Suprapubic skin (tissue), 4 donors: ENCODE data around the gene C18orf32. TPM values are rescaled to one million over a fixed set of nuclear protein-coding genes. Genes with fewer than 3 reads are reported as not detected.
"Not testable (repeated sequence)": the region's sequence is repeated elsewhere in the genome, so short reads cannot be mapped to it uniquely, and the experiment has no call there.

Experiments used
- DNase-seq, 2 donors: peaks; one replicate each; pipeline ENCODE4 v3.0.0-alpha.2; 2019; ENCODE audit warnings: low spot score in 2 of 2
- H3K27ac ChIP-seq: fragments of 200-600 bp; sonication (generic); one replicate; pipeline ENCODE4 v1.5.1; 2019
- H3K27me3 ChIP-seq: fragments of 200-600 bp; sonication (generic); one replicate; pipeline ENCODE4 v1.5.1; 2019
- H3K36me3 ChIP-seq: fragments of 200-600 bp; sonication (generic); one replicate; pipeline ENCODE4 v1.5.1; 2019
- H3K4me1 ChIP-seq: fragments of 200-600 bp; sonication (generic); one replicate; pipeline ENCODE4 v1.5.1; 2019
- H3K4me3 ChIP-seq: fragments of 200-600 bp; sonication (generic); one replicate; pipeline ENCODE4 v1.5.1; 2019; ENCODE audit warnings: mild to moderate bottlenecking
- H3K9me3 ChIP-seq: fragments of 200-600 bp; sonication (generic); one replicate; pipeline ENCODE4 v1.5.1; 2019
- EP300 ChIP-seq: sonication (generic); formaldehyde crosslinking; IDR thresholded peaks from one replicate; pipeline ENCODE4 v1.6.1; 2017; ENCODE audit warnings: antibody characterized with exemption
- POLR2A ChIP-seq, 2 donors: fragments of 450-650 bp; IDR thresholded peaks; one replicate each; pipeline ENCODE4 v1.6.1; 2017; ENCODE audit warnings: antibody characterized with exemption in 2 of 2, mild to moderate bottlenecking in 2 of 2, moderate library complexity in 2 of 2
- POLR2AphosphoS5 ChIP-seq, 3 donors: sonication (generic); formaldehyde crosslinking; IDR thresholded peaks; one replicate each; pipeline ENCODE4 v1.6.1; 2017; ENCODE audit warnings: antibody characterized with exemption in 3 of 3
- WGBS: methylation state at CpG from one replicate; pipeline ENCODE4 v1.1.5; 2018; 5-methylcytosine and 5-hydroxymethylcytosine counted together
- total RNA-seq, 4 donors: library from RNA; depleted of rRNA; stranded (reverse); fragments of >200 nt; gene quantifications; one replicate each; pipeline ENCODE4 v1.1.0, GENCODE V29; 2016
- TF ChIP-seq, protein P1 (sequence below), 2 donors: fragments of 200-600 bp in 1 of 2; fragments of 450-650 bp in 1 of 2; sonication (generic) in 1 of 2; IDR thresholded peaks; one replicate each; pipeline ENCODE4 v1.5.1; 2016 to 2019; ENCODE audit warnings: antibody characterized with exemption in 2 of 2, mild to moderate bottlenecking in 1 of 2, moderate library complexity in 1 of 2

Gene C18orf32
- total RNA-seq, 4 donors from 2014 or later, result 17.4 to 36.4 (median 24.2) TPM

DNA sequence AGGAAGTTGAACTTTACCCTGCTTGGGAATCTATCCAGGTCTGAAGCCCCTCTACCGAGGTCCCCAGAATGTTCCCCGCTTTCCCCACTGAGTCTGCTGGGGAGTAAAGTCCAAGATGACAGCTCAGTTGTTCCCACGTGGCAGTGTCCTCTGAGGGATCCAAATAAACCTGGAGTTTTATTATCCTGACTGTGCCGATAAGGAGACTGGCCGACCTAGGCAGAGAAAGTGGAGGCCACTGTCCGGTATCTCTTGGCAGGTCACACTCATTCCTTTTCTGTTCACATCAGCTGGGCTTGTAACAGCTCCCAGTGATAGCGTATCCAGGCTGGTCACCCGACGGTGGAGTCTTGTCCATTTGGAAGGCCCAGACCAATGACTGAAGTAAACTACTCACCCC is 27.5 kb upstream of the C18orf32 start:
- Histone ChIP-seq H3K27ac (no peak overlapping the region), H3K27me3 (no peaks in the 10 kb centered on the region), H3K36me3 (no peaks in the 10 kb centered on the region), H3K4me1 (no peaks in the 10 kb centered on the region), H3K9me3 (no peaks in the 10 kb centered on the region), H3K4me3 (no peak overlapping the region)
- DNase-seq, result no peak
- WGBS, result 78% methylated on average over 9 of the region's 9 CpGs
- TF ChIP-seq, protein P1, sequence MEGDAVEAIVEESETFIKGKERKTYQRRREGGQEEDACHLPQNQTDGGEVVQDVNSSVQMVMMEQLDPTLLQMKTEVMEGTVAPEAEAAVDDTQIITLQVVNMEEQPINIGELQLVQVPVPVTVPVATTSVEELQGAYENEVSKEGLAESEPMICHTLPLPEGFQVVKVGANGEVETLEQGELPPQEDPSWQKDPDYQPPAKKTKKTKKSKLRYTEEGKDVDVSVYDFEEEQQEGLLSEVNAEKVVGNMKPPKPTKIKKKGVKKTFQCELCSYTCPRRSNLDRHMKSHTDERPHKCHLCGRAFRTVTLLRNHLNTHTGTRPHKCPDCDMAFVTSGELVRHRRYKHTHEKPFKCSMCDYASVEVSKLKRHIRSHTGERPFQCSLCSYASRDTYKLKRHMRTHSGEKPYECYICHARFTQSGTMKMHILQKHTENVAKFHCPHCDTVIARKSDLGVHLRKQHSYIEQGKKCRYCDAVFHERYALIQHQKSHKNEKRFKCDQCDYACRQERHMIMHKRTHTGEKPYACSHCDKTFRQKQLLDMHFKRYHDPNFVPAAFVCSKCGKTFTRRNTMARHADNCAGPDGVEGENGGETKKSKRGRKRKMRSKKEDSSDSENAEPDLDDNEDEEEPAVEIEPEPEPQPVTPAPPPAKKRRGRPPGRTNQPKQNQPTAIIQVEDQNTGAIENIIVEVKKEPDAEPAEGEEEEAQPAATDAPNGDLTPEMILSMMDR (IDR thresholded peaks at IDR 0.05), result no peak
- TF ChIP-seq POLR2AphosphoS5 (IDR thresholded peaks at IDR 0.05) (no peak), POLR2A (IDR thresholded peaks at IDR 0.05) (no peak), EP300 (no peak)

DNA sequence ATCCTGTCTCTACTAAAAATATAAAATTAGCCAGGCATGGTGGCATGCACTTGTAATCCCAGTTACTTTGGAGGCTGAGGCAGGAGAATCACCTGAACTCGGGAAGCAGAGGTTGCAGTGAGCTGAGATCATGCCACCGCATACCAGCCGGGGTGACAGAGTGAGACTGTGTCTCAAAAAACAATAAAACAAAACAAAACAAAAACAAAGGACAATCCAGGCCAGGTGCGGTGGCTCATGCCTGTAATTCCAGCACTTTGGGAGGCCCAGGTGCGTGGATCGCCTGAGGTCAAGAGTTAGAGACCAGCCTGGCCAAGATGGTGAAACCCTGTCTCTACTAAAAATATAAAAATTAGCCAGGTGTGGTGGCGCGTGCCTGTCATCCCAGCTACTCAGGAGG is 25.8 kb upstream of the C18orf32 start:
- 95% methylated on average over 8 of the region's 8 CpGs for WGBS
- DNase-seq, result not testable (repeated sequence)

DNA sequence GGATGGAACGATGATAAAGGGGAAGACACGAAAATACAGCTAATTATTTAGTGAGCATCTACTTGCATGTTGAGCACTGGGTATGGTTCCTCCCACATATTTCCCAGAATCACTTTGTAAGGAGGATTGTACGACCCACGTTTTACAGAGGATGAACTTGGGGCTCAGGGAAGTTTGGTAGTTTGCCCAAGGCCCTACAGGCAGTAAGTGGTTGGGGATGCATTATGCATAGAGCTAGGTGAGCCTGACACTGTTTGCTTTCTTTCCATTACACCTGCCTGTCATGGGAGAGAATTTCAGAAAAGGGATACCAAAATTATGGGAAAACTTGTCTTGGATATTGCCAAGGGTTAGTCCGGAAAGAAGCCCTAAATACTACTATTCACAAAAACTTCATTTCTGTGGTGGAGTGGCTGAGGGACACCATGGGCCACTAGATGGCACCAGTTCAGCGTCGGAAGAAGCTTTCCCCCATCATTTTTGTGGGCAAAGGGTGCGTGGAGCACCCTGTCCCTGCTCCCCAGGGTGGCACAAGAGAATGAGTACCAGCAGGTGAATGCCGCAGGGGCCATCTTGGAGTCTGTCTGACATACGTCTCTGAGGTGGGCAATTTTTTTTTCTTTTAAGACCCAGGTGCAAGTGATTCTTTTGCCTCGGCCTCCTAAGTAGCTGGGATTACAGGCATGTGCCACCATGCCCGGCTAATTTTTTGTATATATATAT is 23.5 kb upstream of the C18orf32 start:
- no peaks in the 10 kb centered on the region for H3K4me1 ChIP-seq
- H3K27ac ChIP-seq, result no peak overlapping the region
- no peak for DNase-seq
- H3K27me3 ChIP-seq, result no peaks in the 10 kb centered on the region
- H3K9me3 ChIP-seq, result no peaks in the 10 kb centered on the region
- WGBS, result 44% methylated on average over 12 of the region's 12 CpGs
- H3K36me3 ChIP-seq, result no peaks in the 10 kb centered on the region
- TF ChIP-seq, protein P1 (IDR thresholded peaks at IDR 0.05), result peak; percentile 23 to 73
- TF ChIP-seq POLR2AphosphoS5 (IDR thresholded peaks at IDR 0.05), result no peak
- no peak overlapping the region for H3K4me3 ChIP-seq

More for the DNA sequence above, 25.8 kb upstream of the C18orf32 start:
- H3K4me3 ChIP-seq, H3K36me3 ChIP-seq, H3K9me3 ChIP-seq, H3K27ac ChIP-seq, H3K27me3 ChIP-seq, H3K4me1 ChIP-seq: not testable (repeated sequence)

DNA sequence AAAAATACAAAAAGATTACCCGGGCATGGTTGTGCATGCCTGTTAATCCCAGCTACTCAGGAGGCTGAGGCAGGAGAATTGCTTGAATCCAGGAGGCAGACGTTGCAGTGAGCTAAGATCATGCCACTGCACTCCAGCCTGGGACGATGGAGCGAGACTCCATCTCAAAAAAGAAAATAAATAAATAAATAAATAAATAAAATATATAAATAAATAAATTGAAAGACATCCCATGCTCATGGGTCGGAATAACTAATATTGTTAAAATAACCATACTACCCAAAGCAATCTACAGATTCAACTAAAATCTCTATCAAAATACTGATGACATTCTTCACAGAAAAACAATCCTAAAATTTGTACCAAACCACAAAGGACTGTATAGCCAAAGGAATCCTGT is 19.4 kb upstream of the C18orf32 start:
- DNase-seq, H3K36me3 ChIP-seq, H3K4me1 ChIP-seq, H3K27ac ChIP-seq, H3K4me3 ChIP-seq, H3K27me3 ChIP-seq, H3K9me3 ChIP-seq: not testable (repeated sequence)
- WGBS, result 92% methylated on average over 5 of the region's 5 CpGs

DNA sequence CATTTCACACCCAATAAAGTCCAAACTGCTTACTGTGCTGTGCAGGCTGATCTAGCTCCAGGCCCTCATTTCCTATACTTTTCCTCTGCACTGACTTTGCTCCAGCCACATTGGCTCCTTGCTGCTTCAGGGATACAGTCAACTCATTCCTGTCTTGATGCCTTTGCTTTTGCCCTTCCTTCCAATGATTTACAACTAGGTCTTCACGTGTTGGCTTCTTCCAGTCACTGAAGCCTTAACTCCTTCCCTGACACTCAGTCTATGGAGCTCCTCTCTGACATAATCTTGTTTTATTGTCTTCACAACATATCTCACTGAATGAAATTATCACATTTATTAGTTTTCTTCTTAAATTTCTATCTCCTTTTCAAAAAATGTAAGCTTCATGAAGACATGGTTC is 16.9 kb upstream of the C18orf32 start:
- Histone ChIP-seq H3K9me3 (no peaks in the 10 kb centered on the region), H3K27ac (no peak overlapping the region), H3K4me1 (no peaks in the 10 kb centered on the region), H3K27me3 (peaks cover 27% of the 10 kb centered on the region), H3K36me3 (no peaks in the 10 kb centered on the region), H3K4me3 (no peak overlapping the region)
- no peak for DNase-seq
- TF ChIP-seq EP300 (no peak), POLR2A (IDR thresholded peaks at IDR 0.05) (no peak), POLR2AphosphoS5 (IDR thresholded peaks at IDR 0.05) (no peak)
- TF ChIP-seq, protein P1 (IDR thresholded peaks at IDR 0.05), result no peak
- 35% methylated on average over 1 of the region's 1 CpG for WGBS

DNA sequence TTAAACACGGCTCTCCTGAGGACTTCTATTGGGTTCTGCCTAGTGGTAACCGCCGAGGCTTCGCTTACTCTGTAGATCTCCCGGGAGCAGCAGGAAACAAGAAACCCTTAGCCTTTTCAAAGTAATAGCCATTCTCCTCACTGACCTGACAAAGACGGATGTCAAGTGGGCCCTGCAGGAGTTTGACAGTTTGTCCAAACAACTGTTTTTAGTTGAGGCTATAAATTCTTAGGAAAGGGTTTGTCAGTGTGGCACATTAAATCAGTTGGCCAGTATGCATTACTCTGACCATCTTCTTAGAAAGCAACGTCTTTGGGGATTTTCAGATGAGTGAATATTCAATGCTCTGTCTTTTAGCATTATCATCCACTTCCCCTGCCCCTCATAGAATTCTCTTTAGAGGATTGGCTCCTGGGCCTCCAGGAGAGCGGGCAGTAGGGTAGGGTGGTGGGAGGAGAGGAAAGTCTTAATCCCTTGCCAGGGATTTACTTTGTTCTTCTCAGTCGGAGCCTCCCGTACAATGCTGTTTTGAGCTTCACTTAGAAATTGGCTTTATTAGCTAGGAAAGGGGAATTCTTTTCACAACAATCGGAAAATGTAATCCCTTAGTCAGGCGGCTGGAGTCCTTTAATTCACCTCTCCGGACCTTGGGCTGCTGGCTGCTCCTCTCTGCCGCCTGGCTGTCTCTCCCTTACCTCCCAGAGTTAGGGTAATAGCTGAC is 13.3 kb upstream of the C18orf32 start:
- 62% methylated on average over 14 of the region's 14 CpGs for WGBS
- DNase-seq, result no peak
- H3K4me1 ChIP-seq, result no peaks in the 10 kb centered on the region
- no peak overlapping the region for H3K4me3 ChIP-seq
- no peaks in the 10 kb centered on the region for H3K9me3 ChIP-seq
- H3K27me3 ChIP-seq, result peaks cover 27% of the 10 kb centered on the region
- no peak for TF ChIP-seq POLR2A (IDR thresholded peaks at IDR 0.05)
- no peak for TF ChIP-seq EP300
- no peak for TF ChIP-seq POLR2AphosphoS5 (IDR thresholded peaks at IDR 0.05)
- TF ChIP-seq, protein P1 (IDR thresholded peaks at IDR 0.05), result no peak
- no peak overlapping the region for H3K27ac ChIP-seq
- no peaks in the 10 kb centered on the region for H3K36me3 ChIP-seq
